NCI-H1930 (cell line): ENCODE data around the gene POU6F2.

Experiments used
- DNase-seq, 2 experiments: peaks; one replicate each; lab custom pipeline; 2025; lab: John Stamatoyannopoulos, UW

Gene POU6F2

GRCh38 chr7:39069896-39070881, 92.5 kb downstream of the POU6F2 start:
- no peak for DNase-seq

- no peak for DNase-seq
Observed at GRCh38 chr7:39071116-39071515, 93.4 kb downstream of the POU6F2 start.

GRCh38 chr7:39073432-39073831, 95.7 kb downstream of the POU6F2 start:
- DNase-seq: peak in 1 of 2 experiments; percentile 44

- DNase-seq: no peak
Observed at GRCh38 chr7:39075210-39075609, 97.5 kb downstream of the POU6F2 start.

GRCh38 chr7:39083781-39084180, 106.1 kb downstream of the POU6F2 start:
- no peak for DNase-seq

- peak; percentile 80 to 83 for DNase-seq
Observed at GRCh38 chr7:39084349-39084748, 106.6 kb downstream of the POU6F2 start.

GRCh38 chr7:39085189-39085588, 107.5 kb downstream of the POU6F2 start:
- no peak for DNase-seq

GRCh38 chr7:39085590-39086049, 107.9 kb downstream of the POU6F2 start:
- peak; percentile 11 to 33 for DNase-seq

GRCh38 chr7:39086638-39087360, 109.1 kb downstream of the POU6F2 start:
- DNase-seq: no peak

- DNase-seq: no peak
Observed at GRCh38 chr7:39088730-39089593, 111.3 kb downstream of the POU6F2 start.

GRCh38 chr7:39091145-39091544, 113.4 kb downstream of the POU6F2 start:
- no peak for DNase-seq

GRCh38 chr7:39091774-39092173, 114.1 kb downstream of the POU6F2 start:
- no peak for DNase-seq

GRCh38 chr7:39094731-39095130, 117.0 kb downstream of the POU6F2 start:
- DNase-seq: no peak

GRCh38 chr7:39095875-39096619, 118.3 kb downstream of the POU6F2 start:
- DNase-seq: no peak

- DNase-seq: no peak
Observed at GRCh38 chr7:39098506-39098905, 120.8 kb downstream of the POU6F2 start.

- no peak for DNase-seq
Observed at GRCh38 chr7:39099146-39099545, 121.4 kb downstream of the POU6F2 start.

- no peak for DNase-seq
Observed at GRCh38 chr7:39100270-39100669, 122.6 kb downstream of the POU6F2 start.

- no peak for DNase-seq
Observed at GRCh38 chr7:39102234-39102633, 124.5 kb downstream of the POU6F2 start.

GRCh38 chr7:39105720-39106119, 128.0 kb downstream of the POU6F2 start:
- no peak for DNase-seq

- DNase-seq: no peak
Observed at GRCh38 chr7:39125846-39126245, 148.1 kb downstream of the POU6F2 start.

- no peak for DNase-seq
Observed at GRCh38 chr7:39127058-39127457, 149.3 kb downstream of the POU6F2 start.
